Astrocyte (in vitro differentiated cells and primary cell): ENCODE measurements around the gene RUNX1. TPM values are rescaled to one million over a fixed set of nuclear protein-coding genes. Genes with fewer than 3 reads are reported as not detected.

Source experiments
- DNase-seq: peaks from one replicate; pipeline ENCODE4 v3.0.0-alpha.2; 2010; ENCODE audit warnings: low read depth
- FAIRE-seq: peaks from 2 replicates; lab custom pipeline; 2011; peaks lifted over from hg19 to GRCh38; lab: Jason Lieb, UNC
- H2AFZ ChIP-seq: 2 replicates; pipeline ENCODE4 v1.6.0; 2012; ENCODE audit warnings: low read depth, low read length, inconsistent platforms
- H3K27ac ChIP-seq: 2 replicates; pipeline ENCODE4 v1.5.1; 2011; ENCODE audit warnings: low read depth, low read length, inconsistent platforms
- H3K27me3 ChIP-seq: 2 replicates; pipeline ENCODE4 v1.6.0; 2011; ENCODE audit warnings: low read length, inconsistent platforms; ENCODE audit not compliant: insufficient read depth
- H3K36me3 ChIP-seq: 2 replicates; pipeline ENCODE4 v1.5.1; 2011; ENCODE audit warnings: low read length, inconsistent platforms; ENCODE audit not compliant: insufficient read depth
- H3K4me1 ChIP-seq: 2 replicates; pipeline ENCODE4 v1.5.1; 2011; ENCODE audit warnings: low read length, inconsistent platforms; ENCODE audit not compliant: insufficient read depth
- H3K4me2 ChIP-seq: 2 replicates; pipeline ENCODE4 v1.6.0; 2012; ENCODE audit warnings: low read length, inconsistent platforms
- H3K4me3 ChIP-seq: 2 replicates; pipeline ENCODE4 v1.5.1; 2011; ENCODE audit warnings: low read depth, mild to moderate bottlenecking, low read length, inconsistent platforms; ENCODE audit not compliant: insufficient read depth
- H3K79me2 ChIP-seq: 2 replicates; pipeline ENCODE4 v1.6.0; 2012; ENCODE audit warnings: mild to moderate bottlenecking, low read length, inconsistent platforms; ENCODE audit not compliant: insufficient read depth
- H3K9ac ChIP-seq: 2 replicates; pipeline ENCODE4 v1.6.0; 2012; ENCODE audit warnings: mild to moderate bottlenecking, low read length, inconsistent platforms
- H3K9me3 ChIP-seq: 2 replicates; pipeline ENCODE4 v1.5.1; 2012; ENCODE audit warnings: low read depth, mild to moderate bottlenecking, low read length, inconsistent platforms; ENCODE audit not compliant: insufficient read depth
- H4K20me1 ChIP-seq: 2 replicates; pipeline ENCODE4 v1.6.0; 2012; ENCODE audit warnings: low read length, inconsistent platforms; ENCODE audit not compliant: insufficient read depth
- H3K27ac Mint-ChIP-seq: one replicate; pipeline ENCODE4 v1.8.0; 2021; ENCODE audit warnings: mild to moderate bottlenecking, mixed read lengths; ENCODE audit not compliant: unreplicated experiment
- H3K27me3 Mint-ChIP-seq: one replicate; pipeline ENCODE4 v1.8.0; 2021; ENCODE audit warnings: low read depth, mixed read lengths; ENCODE audit not compliant: unreplicated experiment
- H3K36me3 Mint-ChIP-seq: one replicate; pipeline ENCODE4 v1.8.0; 2021; ENCODE audit warnings: low read depth, mixed read lengths; ENCODE audit not compliant: unreplicated experiment
- H3K4me1 Mint-ChIP-seq: one replicate; pipeline ENCODE4 v1.8.0; 2021; ENCODE audit warnings: low read depth, mixed read lengths; ENCODE audit not compliant: unreplicated experiment
- H3K4me3 Mint-ChIP-seq: one replicate; pipeline ENCODE4 v1.8.0; 2021; ENCODE audit warnings: mild to moderate bottlenecking, moderate library complexity, mixed read lengths; ENCODE audit not compliant: unreplicated experiment
- H3K9me3 Mint-ChIP-seq: one replicate; pipeline ENCODE4 v1.8.0; 2021; ENCODE audit warnings: mild to moderate bottlenecking, mixed read lengths; ENCODE audit not compliant: unreplicated experiment
- EZH2 ChIP-seq: IDR thresholded peaks from 2 replicates; pipeline ENCODE4 v1.6.1; 2012; ENCODE audit warnings: mild to moderate bottlenecking, low read length, inconsistent platforms; ENCODE audit not compliant: insufficient read depth
- total RNA-seq: library from RNA; stranded (reverse); gene quantifications from 2 replicates; pipeline ENCODE4 v1.2.1, GENCODE V29; 2021
- TF ChIP-seq, protein P1 (sequence below): IDR thresholded peaks from 2 replicates; pipeline ENCODE4 v1.5.1; 2011; ENCODE audit warnings: low read depth, mild to moderate bottlenecking, inconsistent platforms, low read length, moderate library complexity; ENCODE audit not compliant: insufficient read depth

The RUNX1 gene
- total RNA-seq, 1 donor from 2014 or later: 84.6 TPM

- H3K4me1 Mint-ChIP-seq: peaks cover 47% of the 10 kb centered on the region
- H2AFZ ChIP-seq: no peak overlapping the region
- no peak for FAIRE-seq
- peak overlapping the region; percentile 60 for H3K4me3 Mint-ChIP-seq
- no peak overlapping the region for H3K4me2 ChIP-seq
- no peak overlapping the region for H3K27ac Mint-ChIP-seq
- H3K27me3 ChIP-seq: no peaks in the 10 kb centered on the region
- peaks cover 35% of the 10 kb centered on the region for H3K79me2 ChIP-seq
- H3K27ac ChIP-seq: no peak overlapping the region
- peaks cover 71% of the 10 kb centered on the region for H4K20me1 ChIP-seq
- H3K36me3 Mint-ChIP-seq: peaks cover 42% of the 10 kb centered on the region
- TF ChIP-seq, protein P1, sequence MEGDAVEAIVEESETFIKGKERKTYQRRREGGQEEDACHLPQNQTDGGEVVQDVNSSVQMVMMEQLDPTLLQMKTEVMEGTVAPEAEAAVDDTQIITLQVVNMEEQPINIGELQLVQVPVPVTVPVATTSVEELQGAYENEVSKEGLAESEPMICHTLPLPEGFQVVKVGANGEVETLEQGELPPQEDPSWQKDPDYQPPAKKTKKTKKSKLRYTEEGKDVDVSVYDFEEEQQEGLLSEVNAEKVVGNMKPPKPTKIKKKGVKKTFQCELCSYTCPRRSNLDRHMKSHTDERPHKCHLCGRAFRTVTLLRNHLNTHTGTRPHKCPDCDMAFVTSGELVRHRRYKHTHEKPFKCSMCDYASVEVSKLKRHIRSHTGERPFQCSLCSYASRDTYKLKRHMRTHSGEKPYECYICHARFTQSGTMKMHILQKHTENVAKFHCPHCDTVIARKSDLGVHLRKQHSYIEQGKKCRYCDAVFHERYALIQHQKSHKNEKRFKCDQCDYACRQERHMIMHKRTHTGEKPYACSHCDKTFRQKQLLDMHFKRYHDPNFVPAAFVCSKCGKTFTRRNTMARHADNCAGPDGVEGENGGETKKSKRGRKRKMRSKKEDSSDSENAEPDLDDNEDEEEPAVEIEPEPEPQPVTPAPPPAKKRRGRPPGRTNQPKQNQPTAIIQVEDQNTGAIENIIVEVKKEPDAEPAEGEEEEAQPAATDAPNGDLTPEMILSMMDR: no peak
- TF ChIP-seq EZH2: no peak
- no peak overlapping the region for H3K4me3 ChIP-seq
- H3K9ac ChIP-seq: no peak overlapping the region
- peaks cover 67% of the 10 kb centered on the region for H3K36me3 ChIP-seq
- H3K27me3 Mint-ChIP-seq: no peaks in the 10 kb centered on the region
- peaks cover 17% of the 10 kb centered on the region for H3K4me1 ChIP-seq
- no peaks in the 10 kb centered on the region for H3K9me3 Mint-ChIP-seq
- H3K9me3 ChIP-seq: no peaks in the 10 kb centered on the region
- no peak for DNase-seq
Observed at GRCh38 chr21:34797921-34798535, 251.1 kb downstream of the RUNX1 start.

GRCh38 chr21:34797201-34797525 lies 251.9 kb downstream of the RUNX1 start:
- TF ChIP-seq, protein P1: no peak
- no peak for TF ChIP-seq EZH2
- Mint-ChIP-seq H3K27ac (no peak overlapping the region), H3K4me3 (no peak overlapping the region), H3K4me1 (peaks cover 47% of the 10 kb centered on the region), H3K36me3 (peaks cover 39% of the 10 kb centered on the region), H3K27me3 (no peaks in the 10 kb centered on the region), H3K9me3 (no peaks in the 10 kb centered on the region)
- H4K20me1 ChIP-seq: peaks cover 67% of the 10 kb centered on the region
- peaks cover 28% of the 10 kb centered on the region for H3K79me2 ChIP-seq
- FAIRE-seq (no peak), DNase-seq (no peak)
- no peak overlapping the region for H3K9ac ChIP-seq
- H2AFZ ChIP-seq: no peak overlapping the region
- peaks cover 17% of the 10 kb centered on the region for H3K4me1 ChIP-seq
- no peak overlapping the region for H3K4me2 ChIP-seq
- H3K4me3 ChIP-seq: no peak overlapping the region
- H3K27ac ChIP-seq: no peak overlapping the region
- H3K36me3 ChIP-seq: peaks cover 64% of the 10 kb centered on the region
- H3K9me3 ChIP-seq: no peaks in the 10 kb centered on the region
- H3K27me3 ChIP-seq: no peaks in the 10 kb centered on the region

DNA sequence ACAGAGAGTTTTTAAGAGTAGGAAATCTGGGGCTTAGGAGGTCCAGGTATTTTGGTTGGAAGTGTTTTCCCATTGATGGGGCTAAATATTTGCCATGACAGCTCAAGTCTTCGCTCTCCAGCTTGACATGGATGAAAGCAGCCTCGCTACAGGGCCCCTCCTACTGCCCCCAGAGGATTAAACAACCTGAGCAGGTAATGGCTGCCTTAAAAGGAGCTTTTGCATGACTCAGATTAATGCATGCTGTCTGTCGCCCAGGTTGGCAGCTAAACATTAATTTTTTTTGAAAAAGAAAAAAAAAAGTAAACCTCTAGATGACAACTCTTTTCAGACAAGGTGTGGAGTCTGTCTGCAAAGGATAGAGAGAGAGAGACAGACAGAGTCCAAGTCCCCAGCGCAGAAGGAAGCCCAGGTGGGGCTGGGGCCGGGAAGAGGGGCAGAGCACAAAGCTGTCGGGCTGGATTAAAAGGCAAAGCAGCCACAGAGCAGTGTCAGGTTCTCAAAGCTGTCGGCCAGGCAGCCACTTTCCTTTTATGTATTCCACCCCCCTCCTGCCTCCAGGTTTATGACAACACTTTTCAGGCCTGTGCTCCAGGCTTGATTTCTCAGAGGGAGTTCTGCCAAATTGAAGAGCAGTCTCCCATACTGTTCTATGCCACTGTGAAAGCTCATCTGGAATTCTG lies 252.4 kb downstream of the RUNX1 start:
- Histone ChIP-seq H2AFZ (no peak overlapping the region), H3K4me1 (peaks cover 17% of the 10 kb centered on the region), H3K9ac (peak overlapping the region; percentile 37), H3K79me2 (peaks cover 28% of the 10 kb centered on the region), H3K9me3 (no peaks in the 10 kb centered on the region), H4K20me1 (peaks cover 63% of the 10 kb centered on the region), H3K4me3 (no peak overlapping the region), H3K27me3 (no peaks in the 10 kb centered on the region), H3K27ac (peak overlapping the region; percentile 57), H3K4me2 (no peak overlapping the region), H3K36me3 (peaks cover 62% of the 10 kb centered on the region)
- no peak for TF ChIP-seq EZH2
- TF ChIP-seq, protein P1: no peak
- Mint-ChIP-seq H3K4me3 (no peak overlapping the region), H3K9me3 (no peaks in the 10 kb centered on the region), H3K27ac (peak overlapping the region; percentile 3), H3K36me3 (peaks cover 36% of the 10 kb centered on the region), H3K4me1 (peaks cover 44% of the 10 kb centered on the region), H3K27me3 (no peaks in the 10 kb centered on the region)
- DNase-seq (no peak), FAIRE-seq (no peak)
